ENCODE measurements around the gene RAB25.

Gene RAB25

DNA sequence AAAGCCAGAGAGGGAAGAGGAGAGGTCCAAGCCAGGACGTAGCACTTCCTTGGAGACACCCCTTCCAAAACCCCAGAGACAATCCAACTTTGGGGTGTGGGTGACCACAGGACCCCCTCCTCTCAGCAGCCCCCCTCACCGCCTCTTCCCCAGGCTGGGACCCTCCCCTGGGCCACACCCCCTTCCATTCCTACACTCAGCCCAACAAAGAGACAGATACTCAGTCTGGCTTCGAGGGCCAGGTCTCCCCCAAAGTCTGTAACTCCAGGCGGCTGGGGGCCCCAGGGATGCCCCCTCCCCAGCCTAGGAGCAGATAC, 19.9 kb downstream of the RAB25 start:
- DNase-seq, result no peak

DNA sequence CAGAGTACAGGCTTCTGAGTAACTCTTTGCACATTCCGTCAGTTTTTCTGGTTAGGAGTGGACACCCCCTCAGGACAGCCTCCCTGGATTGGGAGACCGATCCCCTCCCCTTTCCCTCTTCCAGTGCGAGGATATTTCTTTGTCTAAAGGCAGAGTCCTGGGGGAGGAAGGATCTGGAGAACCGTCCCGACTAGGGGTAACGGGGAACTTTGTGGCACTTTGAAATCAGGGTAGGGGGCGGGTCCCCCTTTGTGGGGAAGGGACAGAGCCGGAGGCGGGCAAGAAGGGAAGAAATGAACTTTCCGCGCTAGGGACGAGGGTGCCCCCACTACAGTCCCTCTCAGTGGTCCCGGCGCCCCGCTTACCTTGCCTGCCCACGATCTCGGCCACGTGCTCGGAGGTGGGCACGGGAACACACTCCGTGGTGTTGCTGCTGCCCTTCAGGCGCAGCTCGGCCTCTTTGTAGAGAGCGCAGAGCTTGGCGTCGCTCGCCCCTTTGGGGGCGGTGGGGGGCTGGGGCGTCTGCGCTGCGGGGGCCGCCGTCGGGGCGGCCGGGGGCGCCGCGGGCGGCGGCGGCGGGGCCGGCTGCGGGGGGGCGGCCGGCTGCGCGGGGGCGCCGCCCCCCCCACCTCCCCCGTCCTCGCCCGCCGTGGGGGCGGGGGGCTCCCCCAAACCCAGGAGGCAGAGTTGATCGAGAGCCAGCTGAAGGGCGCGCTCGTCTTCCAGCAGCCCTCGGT, 20.4 kb downstream of the RAB25 start:
- DNase-seq, result no peak

DNA sequence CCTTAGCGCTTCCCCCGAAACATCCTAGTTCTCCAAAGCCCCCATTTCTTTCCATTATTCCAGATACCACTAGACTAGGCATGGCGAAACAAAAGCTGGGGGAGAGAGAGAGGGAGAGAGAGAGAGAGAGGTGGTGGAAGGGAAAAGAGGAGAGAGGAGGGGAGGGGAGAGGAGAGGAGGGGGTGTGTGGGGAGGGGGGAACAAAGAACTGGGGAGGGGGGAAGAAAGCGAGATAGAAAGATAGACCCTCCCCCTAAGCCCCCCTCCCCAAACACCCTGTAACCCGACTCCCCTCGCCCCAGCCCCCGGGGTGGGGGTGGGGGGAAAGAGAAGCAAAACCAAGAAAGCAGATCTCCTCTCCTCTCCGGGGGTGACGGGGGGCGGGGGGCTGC, 21.0 kb downstream of the RAB25 start:
- DNase-seq, result no peak

DNA sequence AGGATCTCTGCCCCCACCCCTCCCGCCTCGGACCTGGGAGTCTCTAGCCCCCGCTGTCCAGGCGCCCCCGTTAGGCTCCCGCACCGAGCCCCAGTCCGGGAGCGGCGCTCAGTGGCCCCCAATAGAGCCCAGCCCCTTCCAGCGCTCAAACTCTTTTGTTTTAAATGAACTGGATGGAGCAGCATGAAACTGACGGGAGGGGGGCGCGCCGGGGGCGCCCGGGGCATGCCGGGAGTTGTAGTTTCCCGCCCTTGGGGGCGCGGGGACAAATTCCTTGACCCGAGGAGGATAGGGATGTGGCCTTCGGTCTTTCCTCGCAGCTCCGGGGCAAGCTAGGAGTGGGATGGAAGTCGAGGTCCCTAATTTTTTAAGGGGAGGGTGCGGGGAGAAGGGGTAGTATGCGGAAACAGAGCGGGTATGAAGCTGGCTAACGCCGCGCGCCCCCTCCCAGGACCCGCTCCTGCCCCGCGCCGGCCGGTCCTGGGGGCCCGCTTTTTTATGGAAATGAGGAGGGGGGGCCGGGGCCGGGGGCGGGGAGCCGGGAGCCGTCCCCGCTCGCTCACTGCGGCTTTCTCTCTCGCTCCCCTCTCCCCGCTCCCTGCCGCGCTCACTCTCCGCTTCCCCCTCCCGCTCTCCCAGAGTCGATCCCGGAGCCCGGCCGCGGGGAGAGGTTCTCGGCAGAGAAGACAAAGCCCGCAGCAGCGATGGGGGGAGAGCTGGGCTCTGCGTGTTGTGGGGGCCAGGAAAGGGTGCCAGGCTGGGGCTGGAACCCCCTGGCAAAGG, 21.5 kb downstream of the RAB25 start, which contains the start of gene MEX3A:
Gene MEX3A (minus strand): TSS at position 157 of the 783 bp plus-strand sequence. CDS start 467 bp downstream, outside the sequence.
- DNase-seq, result peak; percentile 75

DNA sequence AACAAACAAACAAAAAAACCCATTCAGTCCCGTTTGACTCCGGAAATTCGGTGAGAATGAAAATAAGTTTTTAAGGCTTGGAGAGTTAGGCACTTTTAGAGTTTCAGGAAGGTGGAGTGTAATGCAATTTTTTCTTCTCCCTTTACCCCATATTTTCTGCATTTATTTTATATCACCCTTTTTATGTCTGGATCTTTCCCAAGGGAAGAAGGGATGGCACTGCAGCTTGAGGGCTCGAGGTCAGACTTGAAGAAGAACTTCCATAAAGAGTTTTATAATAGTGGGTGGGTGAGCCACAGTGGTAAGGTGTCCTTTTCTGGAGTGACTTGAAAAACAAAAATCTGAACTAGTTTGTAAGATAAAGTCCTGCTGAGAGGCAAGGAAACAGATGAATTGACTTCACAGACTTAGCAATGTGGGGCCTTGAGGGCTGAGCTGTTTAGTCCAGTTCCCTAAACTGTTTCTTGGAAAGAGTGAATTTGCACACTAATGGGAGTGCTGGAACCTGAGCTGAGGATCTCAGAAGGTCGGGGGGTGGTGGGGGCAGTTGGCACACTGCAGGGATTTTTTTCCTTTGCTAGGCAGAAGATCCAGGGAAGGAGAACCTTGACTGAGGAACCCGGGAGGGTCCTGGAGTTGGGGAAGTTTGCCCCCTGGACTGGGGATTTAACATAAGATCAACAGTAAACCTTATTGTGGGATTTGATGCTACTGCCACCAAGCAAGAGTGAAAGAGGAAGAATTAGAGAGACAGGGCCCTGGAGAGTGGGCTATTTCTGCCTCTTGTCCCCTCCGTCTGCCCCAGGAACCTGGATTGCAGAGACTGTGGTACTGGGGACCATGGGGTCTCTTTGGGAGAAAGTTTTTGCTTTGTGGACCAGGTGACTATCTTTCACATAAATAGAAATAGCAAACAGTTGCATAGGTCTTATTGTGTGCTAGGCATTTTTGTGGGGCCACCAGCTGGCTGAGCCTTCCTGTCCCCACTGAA, 23.1 kb downstream of the RAB25 start:
- no peak for DNase-seq

DNA sequence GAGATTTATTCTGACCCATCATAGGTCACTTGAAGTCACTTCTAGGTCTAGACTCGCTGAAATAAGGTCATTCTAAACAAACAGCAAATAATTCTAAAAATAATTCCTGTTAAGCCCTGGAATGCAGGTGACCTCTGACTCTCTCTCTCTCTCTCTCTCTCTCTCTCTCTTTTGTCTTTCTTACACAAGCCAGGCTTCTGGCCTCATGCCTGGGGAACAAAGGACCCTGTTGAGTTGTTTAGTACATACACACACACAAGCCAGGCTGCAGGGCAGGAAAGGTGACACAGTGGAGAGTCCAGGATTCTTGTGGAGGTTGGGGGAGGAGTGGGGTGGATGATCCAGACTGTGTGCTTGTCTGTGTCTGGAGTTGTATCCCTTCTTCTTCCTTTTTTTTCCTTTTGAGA, 25.3 kb downstream of the RAB25 start:
- DNase-seq, result no peak

DNA sequence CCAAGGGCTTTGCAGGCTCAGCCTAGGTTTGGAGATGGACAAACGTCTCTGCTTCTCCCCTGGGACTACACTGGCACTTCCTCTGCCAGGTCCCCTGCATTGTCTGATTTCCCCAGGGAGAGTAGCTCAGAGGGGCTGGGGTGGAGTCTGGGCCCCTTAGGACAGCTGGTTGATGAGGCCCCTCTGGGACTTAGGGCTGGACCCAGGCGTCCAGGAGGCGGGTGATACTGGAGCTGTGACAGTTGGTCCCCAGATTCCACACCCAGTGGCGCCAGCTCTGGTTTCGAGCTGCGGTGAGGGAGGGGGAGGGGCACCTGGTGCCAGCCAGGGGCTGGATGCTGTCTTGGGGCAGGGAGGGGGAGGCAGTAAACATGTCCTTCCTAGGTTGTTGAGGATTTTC, 28.7 kb downstream of the RAB25 start:
- no peak for DNase-seq

DNA sequence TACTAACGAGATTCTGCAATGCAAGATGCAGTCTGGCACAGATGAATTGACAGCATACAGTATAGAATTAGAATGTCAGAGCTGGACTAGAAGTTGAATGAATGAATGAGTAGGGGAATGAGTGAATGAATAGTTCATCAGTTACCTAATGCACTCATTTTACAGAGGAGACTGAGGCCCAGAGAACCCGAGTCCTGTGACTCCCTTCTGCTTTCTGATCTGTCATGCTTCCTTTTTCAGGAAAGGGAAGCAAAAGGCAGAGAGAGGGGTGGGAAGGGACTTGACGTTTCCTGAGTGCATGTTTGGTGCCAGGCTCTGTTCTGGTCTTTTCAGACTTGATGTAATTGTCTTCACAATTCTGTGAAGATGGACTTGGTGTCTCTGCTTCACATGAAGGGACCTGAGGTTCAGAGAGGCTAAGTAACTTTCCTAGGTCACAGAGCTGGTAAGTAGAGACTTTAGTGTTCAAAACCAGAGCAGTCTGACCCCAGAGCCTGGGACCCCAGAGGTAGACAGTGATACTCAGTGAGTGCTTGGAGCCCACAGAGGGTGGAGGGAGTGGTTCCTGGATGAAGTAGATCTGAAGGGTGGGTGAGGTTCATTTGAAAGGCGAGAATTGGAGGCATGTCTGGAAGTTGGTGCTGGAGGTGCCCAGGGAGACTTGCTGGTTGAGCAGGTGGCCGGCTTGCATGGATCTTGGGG, 29.3 kb downstream of the RAB25 start:
- DNase-seq, result no peak

DNA sequence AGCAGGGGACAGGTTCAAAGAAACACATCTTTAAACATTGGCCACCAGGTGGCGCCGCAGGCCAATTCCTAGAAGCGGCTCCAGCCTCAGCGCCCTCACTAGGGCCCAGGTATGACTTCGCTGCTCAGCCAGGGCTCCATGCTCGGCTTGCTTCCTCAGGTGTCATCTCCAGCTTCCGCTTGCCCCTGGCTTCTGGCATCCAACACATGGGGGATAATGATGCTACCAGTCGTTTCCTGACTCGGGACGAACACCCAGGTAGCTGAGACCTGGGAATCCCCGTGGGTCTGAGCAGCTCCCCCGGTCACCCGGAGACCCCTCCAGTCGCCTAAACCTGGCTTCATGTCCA, 29.9 kb downstream of the RAB25 start:
- DNase-seq, result peak; percentile 65

DNA sequence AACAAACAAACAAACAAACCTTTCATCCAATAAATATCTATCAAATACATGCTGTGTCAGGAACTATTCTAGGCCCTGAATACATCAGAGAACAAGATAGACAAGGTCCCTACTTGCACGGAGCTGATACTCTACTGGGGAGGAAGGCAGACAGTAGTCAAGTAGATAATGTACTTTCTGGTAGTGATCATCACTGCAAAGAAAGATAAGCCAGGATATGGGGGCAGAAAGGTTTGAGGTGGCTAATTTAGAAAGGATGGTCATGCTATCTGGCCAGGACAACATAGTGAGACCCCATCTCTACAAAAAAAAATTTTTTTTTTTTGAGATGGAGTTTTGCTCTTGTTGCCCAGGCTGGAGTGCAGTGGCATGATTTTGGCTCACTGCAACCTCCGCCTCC, 30.6 kb downstream of the RAB25 start:
- DNase-seq, result no peak

DNA sequence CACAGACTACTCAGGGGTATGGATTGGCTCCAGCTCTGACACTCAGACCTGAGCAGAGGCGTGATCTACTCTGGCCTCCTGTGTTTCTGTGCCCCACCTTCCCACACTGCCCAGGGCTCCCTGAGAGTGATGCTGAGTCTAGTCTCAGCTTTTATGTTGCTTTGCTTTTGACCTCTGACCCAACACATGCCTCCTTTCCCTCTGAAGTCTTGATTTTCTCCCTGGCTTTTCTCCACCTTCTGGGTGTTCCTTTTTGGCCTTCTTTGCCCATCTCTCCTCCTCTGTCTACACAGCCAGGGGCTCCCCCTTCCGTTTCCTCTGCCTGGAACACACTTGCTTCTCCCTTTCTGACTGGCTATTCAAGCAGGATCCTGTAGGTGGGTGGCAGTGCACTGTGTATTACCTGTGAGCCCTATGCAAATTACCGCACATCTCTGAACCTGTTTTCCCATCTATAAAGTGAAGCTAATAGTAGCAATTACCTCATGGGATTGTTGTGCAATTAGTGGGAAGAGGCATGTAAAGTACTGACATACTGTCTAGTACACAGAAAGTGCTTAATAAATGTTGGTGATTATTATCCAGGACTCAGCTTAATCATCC, 35.0 kb downstream of the RAB25 start:
- DNase-seq, result no peak

DNA sequence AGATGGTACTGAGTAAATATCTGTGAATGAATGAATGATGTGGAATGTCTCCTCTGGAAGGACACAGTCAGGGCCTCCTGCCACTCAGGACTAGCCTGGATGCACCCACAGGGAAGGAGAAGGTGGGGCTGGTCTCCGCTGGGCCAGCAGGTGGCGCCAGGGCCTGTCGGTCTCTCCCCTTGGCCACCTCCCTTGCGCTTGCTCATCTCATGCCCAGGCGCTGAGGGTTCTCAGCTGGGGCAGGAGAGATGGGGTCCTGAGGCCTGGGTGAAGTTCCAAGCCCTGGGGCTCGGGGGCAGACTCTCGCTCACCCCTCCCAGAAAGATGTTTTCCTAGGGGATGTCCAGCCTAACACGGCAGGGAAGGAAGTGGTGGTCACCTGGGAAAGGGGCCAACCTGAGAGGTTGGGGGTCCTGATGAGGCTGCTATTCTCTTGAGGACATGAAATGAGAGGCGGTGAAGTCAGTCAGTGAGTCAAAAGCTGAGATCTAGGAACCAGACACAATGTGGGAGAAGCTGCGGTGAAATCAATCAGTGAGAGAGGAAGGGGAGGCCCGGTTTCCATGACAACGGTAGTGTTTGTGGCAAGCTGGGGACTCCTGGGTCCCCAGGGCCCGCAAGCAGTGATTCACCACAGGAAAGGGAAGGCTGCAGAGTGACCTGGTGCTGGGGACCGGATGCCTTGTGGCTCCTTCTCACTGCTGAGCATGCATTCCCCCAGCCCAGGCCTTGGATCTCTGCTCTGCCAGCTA, 35.9 kb downstream of the RAB25 start:
- DNase-seq, result peak; percentile 84

DNA sequence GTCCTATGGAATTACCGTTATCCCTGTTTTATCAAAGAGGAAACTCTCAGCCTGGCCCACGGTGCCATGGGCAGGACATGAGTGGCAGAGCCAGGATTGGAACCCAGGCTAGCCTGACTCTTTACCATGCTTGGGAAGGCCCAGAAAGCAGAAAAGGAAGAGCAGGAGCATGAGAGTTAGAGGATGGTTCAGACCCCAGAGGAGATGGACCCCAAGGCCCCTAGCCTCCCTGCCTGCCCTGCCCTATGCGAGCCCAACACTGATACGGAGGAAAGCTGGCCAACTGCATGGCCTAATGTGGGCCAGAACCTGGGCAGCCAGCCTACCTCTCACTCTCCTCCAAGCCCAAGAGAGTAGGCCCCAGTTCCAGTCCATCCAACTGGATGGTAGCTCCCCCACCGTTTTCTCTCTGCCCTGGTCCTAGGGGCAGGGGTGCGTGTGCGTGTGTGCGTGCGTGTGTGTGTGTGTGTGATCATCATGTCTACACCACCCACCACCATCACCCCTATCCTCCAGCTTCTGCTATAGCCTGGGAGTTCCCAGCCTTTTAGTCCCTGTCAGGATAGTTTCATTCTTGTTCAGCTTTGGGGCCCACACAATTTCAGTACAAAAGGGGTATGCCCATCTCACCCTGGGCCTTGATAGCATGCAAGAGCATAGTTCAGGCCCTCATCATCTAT, 36.7 kb downstream of the RAB25 start:
- no peak for DNase-seq

DNA sequence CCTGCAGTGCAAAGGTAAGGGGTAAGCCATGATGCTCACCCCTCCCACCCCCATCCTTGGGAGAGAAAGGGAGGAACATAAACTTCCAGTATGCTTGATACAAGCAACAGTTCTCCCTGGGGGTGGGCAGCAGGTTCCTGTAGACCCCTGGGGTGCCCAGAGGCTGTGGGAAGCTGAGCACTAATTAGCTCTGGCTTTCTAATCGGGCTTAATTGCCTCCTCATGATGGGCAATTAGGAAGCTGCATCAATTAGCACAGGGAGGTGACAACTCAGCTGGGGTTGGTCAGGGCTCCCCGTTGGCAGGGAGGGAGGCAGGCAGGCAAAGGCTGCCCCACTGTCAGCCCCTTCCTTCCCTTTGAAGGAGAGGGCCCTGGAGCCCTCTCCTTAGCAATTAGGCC, 37.8 kb downstream of the RAB25 start:
- DNase-seq, result no peak

DNA sequence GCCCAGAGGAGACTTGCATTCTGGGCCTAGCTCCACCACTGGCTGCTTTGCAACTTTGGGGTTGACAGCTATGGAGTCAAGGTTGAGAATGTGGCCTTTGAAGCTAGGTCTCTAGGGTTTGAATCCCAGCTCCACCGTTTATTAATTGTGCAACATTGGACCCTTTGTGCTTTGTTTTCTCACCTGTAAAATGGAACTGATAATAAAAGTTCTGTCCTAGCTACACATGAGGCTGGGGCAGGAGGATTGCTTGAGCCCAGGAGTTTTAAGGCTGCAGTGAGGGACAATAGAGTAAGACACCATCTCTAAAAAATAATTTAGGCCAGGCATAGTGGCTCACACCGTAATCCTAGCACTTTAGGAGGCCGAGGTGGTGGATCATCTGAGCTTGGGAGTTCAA, 38.3 kb downstream of the RAB25 start:
- DNase-seq, result no peak

DNA sequence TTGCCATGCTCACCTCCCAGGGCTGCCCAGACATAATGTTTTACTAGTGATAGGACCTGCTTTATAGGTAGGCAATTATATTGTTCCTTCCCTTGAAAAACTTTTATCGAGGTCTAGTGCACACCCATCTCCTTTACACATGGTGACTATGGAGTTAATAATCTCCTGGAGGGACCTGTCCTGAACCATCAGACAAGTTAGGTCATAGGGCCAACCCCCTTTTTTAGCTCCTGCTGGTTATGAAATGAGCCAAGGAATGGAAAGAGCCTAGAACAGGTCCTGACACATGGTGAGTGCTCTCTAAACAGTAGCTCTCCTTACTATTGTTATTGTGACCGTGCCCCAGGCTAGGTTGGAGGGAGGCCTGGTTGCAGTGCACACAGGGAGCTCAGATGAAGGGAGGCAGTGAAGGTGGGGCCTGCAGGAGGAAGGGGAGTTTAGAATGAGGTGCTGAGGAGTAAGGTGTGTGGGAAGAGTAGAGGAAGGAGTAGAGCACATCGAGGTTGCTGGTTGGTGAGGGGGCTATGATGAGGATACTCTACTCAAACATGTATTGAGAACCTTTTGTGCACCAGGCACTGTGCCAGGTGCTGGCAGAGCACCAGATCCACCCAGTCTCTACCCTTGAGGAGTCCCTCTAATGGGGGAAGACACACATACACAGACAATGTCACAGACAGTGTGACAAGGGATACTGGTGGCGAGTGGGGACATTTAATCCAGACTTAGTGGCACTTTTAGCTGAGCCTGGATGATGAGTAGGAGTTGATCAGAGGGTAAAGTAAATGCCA, 39.4 kb downstream of the RAB25 start:
- DNase-seq, result no peak

DNA sequence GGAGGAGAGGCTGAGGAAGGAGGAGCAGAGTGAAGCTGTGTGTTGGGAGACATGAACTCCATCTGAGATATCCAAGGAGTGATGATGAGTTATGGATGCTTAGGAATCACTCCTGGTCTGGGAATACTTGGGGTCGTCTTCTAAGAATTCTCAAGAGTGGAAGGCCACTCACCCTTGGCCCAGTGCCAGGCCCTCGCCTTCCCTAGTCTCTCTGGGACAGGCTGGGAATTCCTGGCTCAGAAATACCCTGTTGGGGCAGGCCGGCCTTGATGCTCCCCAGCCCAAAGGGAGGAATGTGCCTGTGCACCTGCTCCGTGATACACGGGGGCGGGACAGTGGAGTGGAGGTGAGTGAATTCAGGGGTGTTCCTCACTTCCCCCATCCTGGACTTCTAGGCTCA, 40.9 kb downstream of the RAB25 start:
- no peak for DNase-seq

DNA sequence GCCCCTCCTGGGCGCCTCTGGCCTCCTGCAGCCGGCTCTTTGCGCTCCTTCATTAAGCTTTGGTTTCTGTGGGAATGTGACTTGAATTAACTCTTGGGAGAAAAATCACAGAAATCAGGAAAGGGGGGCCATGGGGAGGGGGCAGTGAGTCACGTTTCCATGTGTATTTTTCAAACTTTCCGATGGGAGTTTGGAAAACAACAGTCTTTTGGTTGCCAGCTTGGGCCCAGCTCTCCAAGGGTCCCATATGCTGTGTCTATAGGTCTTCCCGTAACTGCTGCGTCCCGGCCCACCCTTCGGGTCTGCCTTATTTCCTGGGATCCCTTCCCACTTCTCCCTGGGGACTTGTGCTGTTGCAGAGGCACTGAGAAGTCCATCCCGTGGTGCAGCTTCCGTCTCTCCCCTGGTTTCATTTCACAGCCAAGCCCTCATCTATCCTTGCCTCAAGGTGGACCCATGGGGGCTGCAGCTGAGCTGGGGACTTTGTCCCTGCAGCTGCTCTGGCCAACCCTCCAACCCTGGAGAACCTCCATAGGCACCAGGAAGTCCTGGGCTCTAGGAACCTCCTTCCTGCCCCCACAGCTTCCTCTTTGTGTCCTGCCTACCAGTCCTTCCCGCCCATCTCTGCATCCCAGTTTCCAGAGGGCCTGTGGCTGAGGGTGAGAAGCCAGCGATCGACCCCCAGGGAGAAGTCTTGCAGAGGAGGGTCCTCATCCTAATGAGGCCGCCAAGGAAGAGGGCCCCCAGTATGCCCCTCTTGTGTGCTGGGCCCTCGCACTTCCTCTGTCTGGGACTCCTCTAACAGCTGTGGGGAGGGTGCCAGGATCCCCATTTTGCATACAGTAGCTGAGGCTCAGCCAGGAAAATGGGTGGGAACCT, 41.9 kb downstream of the RAB25 start:
- DNase-seq, result no peak

DNA sequence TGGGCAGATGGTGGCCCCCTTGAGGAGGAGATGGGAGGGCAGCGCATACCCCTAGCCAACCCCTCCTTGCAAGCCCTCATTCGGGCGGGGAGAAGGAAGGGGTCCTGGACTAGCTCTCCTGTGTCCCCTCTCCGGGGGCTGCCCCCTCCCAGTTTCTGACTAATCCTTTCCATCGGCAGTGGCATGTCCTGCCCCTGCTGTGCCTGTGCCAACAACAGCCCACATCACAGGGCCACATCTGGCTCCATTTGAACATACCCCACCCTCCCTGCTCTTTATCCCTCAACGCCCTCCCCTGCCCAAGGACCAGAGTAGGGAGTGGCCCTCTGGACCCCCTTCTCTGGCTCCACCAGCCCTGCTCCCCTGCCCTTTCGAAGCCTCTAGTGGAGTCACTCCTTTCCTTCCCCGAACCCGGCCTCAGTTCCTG, 42.6 kb downstream of the RAB25 start:
- DNase-seq, result no peak
